Stimulated activated naive CD4-positive, alpha-beta T cell treated with Interleukin-2 at 50 U/mL for 16 hours (primary cell): Measurements from ENCODE around the gene JAKMIP1.

ENCODE experiments used
- DNase-seq: peaks from one replicate; lab custom pipeline; 2025; lab: John Stamatoyannopoulos, UW

The JAKMIP1 gene

DNA sequence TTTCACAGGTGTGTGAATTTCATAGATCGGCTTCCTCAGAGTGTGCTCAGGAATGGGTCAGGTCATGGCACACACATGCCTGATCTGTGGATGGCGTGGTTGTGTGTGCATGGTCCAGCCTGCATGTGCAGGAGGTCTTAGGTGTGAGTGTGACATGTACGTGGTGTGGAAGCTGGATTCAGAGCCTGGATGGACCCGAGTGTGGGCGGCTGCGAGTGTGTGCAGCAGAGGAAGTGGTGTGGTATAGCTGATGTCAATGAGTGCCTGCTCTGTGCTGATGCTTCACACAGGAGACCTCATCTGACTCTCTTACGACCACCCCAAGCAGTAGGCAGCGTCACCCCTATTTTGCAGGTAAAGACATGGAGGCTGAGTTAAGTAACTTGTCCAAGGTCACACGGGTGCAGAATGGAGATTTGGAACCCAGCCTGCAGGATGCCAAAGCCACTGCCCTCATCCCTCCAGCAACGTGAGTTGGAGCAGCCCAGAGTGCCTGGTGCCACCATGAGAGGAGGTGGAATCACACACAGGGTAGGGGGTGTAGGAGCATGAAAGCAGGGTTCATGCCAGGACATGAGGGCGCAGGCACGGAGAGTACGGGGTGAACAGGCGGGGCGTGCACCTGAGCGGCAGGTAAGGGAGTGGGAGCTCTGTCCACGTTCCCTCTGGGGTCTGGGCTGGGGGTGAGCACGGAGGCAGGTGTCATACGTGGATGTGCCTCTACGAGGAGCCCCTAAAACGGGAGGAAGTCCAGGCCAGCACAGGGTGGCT is 157.9 kb downstream of the JAKMIP1 start:
- no peak for DNase-seq

DNA sequence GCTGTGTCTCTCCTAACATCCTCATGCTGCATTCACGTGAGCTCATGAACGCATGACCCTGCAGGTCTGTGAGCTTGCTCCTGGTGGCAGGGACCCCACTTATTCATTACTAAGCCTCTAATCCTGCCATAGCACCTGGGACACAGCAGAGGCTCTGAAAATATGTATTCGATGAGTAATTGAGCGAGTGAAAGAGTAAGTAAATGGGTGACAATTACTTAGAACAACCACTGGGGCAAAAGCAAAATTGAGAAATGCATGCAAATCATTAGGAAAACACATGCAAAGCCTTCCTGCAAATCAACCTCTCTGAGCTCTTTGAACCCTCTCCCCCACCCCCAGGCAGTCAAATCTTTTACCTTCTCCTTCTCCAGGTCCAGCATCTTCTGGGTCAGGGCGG is 158.5 kb downstream of the JAKMIP1 start:
- no peak for DNase-seq

DNA sequence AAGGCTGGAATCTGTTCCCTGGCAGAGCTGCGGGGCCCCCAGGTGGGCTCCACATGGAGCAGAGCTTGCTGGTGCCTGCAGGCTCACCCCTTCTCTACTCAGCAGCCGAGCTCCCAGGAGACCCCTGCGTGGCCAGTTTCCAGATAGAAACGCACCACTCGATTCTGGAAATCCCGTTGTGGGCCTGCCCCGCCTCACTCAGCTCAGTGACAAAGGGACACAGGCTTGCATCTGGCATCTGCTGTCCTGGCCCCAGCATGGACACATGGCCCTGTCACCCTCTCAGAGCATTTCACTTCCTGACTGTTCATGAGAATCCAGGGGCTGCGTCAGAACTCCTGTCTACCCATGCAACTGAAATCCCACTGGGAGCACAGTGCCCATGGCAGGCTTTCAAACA is 161.6 kb downstream of the JAKMIP1 start:
- no peak for DNase-seq

DNA sequence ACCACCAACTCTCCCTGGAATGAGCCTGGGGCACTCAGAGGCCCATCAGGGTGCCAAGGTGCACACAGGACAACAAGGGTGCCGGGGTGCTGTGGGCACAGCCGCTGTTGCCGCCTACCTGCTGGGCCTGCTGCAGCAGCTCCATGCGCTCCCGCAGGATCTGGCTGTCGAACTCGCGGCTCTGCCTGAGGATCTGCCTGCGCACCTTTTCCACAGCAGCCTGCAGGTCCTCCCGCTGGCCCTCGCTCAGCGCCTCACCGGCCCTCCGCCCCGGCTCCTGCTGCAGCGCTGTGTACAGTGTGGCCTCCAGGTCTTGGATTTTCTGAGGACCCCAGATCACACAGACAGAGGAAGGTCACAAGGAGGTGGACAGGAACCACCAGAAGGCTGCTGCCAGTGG is 164.6 kb downstream of the JAKMIP1 start:
- DNase-seq, result no peak

DNA sequence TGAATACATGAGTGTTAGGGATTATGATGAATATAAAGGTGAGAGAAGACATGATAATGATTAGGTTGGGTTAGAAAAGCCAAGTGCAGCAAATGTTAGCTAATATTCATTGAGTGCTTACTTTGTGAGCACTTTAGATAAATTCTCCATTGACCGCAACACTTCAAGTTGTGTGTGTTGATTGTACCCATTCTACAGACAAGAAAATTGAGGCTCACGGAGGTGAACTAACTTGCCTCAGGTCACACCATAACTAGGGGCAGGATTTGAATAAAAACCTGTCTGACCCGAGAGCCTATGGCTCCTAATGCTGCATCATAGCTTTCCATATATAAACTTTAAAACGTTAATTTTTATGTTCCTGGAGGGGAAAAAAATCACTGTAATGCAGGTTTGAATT is 167.0 kb downstream of the JAKMIP1 start:
- DNase-seq, result no peak

DNA sequence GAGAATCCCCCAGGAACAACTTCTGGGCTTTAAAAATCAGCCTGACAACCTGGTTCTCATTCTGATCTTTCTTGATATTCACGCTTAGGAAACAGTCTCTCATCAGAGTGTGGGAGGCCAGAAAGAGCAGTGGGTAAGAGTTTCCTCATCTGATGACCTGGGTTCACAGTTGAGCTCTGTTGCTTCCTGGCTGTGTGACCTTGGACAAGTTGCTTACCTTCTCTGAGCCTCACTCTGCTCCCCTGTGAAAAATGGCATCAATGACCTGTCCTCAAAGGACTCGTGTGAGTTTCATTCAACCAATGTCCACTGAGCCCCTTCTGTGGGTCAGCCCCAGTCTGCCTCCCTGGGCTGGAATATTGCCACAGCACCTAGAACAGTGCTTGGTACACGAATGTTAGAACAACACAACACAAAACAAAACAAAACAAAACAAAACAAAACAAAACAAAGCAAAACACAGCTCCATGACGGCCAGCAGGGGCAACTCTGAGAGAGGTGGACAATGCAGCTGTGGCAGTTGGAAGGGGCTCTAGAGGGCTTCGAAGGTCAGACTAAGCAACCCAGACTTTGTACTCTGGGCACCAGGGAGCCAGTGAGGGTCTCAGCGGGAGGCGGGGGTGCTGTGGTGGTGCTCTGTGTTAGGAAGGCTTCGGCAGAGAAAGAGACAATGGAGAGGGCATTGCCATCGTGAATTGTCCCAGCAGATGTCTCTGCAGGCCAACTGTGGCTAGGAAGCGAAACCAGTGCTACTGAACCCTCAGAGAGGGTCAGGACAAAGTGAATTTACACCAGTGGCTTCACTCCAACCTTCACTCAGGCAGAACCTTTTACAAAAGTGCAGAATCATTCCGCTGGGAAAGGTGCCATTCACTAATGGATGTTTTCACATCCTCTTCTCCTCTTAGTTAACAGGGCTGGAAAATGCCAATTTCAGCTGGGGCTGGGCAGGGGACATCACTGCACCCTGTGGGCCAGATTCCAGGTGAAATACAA is 167.8 kb downstream of the JAKMIP1 start:
- DNase-seq, result no peak

DNA sequence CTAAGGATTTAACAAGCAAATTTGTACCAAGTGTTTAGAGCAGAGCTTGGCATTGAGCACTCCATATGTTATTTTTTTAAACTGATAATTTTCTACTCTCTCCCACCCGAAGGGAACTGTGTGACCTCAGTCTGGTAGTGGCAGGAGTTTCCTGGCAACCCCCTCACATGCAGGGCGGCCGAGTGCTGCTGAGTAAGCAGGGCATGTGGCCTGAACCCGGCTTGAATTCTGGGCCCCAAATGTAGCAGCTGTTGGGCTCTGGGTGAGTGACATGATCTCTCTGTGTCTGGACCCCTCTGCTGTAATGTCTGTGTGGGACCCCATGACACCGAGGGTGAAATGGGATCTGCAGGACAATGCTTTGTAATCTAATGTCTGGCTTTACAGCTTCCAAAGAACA is 168.5 kb downstream of the JAKMIP1 start:
- DNase-seq, result no peak

DNA sequence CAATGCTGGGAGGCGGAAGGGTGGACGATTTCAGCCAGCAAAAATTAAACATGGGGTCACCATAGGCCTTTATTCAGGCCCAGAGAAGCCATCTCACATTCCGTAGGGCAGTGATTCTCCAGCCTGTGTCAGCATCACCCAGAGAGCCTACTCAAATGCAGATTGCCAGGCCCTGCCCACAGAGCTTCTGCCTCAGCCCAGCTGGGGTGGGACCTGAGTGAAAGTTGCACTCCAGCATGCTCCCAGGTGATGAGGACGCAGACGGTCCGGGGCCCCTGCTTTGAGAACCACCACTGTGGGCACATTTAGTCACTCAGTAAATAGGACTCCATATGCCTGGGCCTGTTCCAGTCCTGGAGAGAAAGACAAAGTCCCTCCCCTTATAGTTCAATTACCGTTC is 169.7 kb downstream of the JAKMIP1 start:
- DNase-seq, result no peak

DNA sequence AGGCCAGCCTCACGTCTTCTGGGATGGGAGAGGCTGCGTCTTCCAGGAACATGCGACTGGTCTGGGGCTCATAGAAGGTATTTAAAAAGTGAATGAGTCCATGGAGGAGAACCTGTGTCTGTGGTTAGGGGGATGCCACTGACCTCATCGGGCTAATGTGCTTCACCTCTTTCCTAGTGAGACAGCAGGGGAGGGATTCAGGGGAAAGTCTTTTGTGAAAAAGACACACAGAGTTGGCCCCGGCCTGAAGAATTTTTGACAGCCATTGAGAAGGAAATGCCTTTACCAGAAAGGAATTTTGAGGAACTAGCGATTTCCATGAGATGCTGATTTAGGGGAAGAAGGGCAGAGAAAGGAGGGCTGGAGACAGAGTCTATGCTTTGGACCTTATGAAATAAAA is 171.1 kb downstream of the JAKMIP1 start:
- no peak for DNase-seq

DNA sequence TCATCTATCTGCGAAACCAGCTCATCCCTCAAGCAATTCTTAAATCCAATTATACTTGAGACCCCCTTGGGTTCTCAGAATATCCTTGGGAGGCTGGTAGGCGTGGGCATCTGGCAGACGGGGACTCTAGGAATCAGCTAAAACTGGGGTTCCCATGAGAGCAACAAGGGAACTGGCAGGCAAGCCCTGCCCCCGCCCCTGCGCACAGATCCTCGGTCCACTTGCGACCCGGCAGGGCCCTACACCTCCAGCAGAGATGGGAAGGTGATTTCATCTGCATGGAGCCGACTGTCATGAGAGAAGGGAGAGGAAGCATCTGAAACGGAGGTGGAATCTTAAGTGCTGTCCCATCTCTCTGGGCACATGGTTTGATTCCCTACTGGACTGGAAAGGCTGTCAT is 172.2 kb downstream of the JAKMIP1 start:
- DNase-seq, result no peak

DNA sequence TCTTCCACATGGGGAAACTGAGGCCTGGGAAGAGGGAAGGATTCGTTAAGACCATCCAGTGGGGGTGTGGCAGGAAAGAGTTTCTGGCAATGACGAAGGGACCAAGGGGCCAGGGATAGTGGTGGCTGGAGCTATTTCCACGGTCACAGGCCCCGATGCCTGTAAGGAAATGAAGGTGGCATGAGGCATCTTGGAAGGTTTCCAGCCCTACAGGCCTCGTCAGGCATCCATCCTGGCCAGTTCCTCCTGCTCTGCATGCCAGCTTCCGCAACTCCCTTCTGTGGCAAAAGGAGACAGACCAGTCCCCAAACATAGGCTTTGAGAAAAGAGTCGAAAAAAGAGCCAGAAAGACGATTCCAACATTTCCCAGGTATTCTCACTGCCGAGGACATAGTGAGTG is 173.0 kb downstream of the JAKMIP1 start:
- no peak for DNase-seq

DNA sequence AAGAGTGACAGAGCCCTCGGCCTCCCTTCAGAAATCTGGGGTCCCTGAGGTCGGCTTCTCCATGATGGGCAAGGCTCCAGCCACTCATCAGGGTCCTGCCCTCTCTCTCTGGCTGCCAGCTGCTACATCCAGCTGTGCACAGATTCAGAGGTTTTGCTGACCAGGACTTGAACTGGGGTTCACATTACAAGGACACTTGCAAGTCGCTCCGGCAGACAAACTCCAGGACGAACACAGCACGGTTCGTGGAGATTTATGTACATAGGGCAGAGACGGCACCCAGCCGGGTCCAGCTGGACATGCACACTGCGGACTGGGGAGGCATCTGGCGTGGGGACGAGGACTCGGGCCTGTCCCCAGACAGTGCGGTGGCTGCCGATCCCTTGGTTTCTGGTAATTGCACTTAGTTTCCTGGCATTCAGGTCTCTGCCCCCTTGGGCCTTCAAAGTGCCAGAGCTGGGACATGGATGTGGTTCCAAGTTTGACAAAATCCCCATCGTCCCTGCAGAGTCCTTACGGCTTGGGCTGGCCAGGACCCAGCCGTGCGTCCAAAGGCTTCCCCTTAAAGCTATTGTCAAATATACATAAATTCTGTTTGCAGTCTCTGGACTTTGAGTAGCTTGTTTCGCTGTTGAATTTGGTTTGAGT is 175.9 kb downstream of the JAKMIP1 start:
- no peak for DNase-seq

DNA sequence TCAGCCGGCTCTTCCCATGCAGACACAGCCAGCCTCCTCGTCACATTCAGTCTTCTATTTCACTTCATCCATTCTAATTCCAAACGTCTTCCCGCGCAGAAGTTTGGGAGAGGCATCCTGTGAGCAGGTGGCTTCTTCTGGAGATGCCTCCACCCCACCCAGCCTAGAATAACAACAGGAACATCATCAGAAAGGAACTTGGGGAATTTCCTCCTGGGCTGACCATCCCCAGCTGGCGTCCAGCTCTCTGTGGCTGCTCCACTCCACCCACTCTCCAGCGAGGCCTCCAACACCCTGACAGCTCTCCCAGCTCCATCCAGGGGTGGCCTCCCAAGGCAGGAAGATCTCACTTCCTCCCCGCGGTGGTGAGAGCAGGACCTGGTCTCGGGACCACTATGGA is 176.6 kb downstream of the JAKMIP1 start:
- no peak for DNase-seq

DNA sequence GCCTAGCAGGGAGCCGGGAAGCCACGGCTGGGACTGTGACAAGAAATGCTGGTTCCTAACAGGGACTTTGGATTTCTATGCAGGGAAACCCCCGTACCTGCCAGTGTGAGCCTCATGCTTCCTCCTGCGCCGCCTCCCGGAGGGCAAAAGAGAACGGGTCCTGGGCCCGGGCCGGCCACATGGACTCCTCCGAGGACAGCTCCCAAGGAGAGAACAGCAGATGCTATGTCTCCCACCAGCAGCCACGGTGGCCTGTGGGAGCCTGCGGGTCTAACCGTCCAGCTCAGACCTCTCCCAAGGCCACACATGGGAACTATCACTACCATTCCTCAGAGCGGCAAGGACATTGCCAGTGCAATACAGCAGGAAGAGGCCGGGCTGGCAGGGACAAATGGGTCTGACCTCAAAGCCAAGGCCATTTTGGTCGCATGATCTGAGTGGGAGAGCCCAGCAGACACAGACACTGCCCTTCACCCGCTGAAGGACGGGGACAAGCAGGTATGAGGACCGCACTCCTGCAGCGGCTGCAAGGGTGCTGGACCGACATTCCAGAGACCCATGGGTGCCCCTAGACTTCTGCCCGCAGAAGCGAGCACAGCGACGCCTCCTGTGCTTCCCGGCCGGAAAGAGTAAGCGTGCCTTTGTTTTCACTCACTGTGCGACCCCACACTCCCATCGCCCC is 177.6 kb downstream of the JAKMIP1 start:
- DNase-seq, result no peak

DNA sequence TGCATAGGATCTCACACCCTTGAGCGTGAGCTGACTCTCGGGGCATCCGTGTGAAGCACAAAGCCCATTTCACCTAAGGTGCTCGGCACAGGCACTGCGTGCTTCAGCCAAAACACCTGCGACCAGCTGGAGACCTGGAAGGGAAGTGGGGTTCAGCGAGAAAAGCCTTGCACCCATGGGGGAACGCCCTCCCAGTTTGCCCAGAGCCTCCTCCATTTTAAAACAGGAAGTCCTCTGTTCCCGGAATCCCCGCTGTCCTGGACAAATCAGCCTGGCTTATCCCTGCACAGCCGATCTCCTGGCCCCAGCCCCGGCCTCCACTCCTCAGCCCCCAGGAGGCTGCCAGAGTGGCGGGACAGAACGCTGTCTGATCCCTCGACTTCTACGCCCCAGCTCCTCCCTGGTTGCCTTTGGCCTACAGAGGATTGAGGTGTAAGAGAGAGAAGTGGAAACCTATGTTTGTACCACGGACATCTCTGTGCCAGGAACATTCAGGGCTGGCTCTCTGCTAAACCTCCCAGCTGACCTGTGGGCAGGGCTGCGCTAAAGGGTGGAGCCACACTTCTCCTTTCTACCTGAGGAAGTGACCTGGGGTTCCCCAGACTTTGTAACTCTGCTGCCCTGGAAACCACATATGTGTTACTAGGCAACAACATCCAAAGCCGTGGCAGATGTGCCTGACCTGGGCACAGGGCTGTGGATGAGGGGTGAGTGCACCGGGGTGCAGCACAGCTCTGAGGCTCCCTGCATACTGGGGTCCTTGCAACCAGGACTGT is 178.3 kb downstream of the JAKMIP1 start:
- no peak for DNase-seq

DNA sequence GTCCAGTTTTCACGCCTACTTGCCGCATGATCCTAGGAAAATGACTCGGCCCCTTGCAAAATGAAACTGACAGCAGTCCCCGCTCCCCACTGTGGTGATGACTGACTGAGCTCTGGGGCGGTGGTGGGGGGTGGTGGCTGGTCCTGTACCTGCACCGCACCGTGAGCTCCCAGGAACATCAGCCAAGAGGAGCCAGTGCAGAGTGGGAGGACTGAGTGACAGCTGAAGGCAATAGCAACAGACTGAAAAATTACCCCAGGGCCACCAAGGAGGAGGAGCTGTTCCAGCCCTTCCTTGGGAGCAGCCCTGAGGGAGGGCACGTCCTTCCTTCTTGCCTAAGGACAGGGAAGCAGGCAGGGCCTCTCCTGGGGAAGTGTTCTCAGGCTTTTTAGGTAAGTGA is 179.7 kb downstream of the JAKMIP1 start:
- DNase-seq, result no peak

DNA sequence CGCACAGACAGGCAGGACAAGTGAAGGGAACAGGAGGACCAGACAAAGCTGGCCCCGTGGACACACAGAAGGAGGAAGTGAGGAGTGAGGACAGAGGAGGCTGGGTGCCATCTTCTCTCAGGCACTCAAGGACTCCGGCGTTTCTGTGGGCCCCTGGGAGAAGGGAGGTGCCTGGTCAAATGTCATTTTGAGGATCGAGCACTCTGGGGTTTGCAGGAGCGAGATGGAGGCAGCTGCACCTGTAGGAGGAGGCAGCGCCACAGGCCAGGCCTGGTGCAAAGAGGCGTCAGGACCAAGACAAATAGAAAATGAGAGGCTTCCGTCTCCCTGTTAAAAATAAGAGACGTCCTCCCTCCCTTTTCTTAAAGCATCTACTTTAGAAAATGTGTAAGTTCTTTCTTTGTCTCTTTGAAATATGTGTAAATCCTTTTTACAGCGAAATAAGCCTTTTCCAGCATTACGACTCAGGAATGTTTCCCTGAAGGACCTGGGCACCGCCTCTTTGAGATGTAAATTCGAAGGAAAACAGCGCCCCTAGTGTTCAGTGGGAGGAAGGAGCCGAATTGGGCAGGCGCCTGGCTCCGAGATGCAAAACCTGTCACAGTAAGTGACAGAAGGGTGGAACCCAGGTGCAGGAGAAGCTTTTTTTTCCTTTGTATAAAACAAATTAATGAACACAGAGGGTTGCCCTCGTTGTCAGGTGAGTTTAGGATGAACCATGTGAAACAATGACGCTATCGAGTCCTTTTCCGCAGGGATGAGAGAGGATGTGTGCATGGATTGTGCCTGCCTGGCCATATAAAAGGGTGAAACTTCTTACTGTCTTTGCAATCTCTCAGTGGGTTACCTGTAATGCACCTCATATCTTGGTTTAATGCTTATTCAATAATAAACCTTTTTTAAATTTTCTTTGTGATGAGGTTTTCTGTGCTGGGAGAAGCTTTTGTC is 180.8 kb downstream of the JAKMIP1 start:
- peak; percentile 2 for DNase-seq

DNA sequence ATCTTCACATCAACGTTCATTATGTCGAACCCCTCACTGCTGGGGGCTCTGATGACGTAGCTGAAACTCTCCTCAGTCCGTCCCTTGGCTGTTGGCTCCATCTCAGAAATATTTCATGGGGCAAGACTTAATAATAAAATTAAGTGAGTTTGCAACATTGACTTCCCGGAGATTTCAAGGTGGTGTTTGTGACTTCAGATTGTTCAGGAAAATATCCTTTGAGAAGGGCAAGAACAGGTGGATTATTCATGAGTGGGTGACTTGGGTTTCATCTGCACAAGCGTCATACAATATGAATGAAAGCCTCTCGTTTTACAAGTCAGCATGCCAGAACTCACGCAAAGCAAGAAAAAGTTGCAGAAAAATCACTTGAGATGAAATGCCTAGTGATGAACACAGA is 182.0 kb downstream of the JAKMIP1 start, which contains the start of gene C4orf50:
Gene C4orf50, minus strand, starts transcription at position 101 of the 400 bp plus-strand sequence.
- no peak for DNase-seq

DNA sequence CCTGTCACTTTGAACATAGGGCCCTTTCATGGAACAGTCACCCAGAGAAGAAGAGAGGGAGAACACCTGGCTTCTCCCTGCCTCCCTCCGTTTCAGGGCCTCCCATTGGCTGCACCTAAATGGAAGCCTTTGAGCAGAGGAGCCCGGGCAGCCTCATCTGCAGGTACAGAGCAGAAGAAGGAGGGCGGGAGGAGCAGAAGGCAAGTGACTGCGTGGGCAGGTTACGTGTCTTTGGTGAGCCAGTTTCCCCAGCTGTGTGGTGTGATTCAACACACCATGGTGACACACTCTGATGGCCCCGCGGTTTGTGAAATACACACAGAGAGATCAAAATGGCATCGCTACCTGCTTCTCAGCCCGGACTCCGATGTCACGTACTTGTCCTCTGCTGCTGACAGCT is 182.5 kb downstream of the JAKMIP1 start:
- no peak for DNase-seq

DNA sequence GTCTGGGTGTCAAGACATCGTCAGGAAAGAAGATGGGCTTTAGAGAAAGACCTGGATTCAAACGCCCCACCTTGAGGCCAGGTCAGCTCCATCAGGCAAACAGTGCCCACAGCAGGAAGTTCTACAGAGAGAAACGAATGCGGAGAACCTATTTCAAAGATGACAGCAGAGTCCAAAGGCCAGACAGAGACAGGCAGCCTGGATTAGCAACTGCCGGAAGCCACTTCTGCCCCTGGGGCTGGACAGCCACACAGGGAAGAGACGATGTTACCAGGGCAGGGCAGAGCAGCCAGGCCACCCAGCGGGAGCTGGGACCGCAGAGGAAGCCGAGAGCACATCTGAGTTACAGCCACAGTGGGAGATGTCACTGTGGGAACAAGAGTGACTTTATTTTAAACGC is 183.3 kb downstream of the JAKMIP1 start:
- DNase-seq, result no peak
